HG03139 (cell line): Measurements from ENCODE around the gene GSTM1.

Experiments
- ATAC-seq: cut with Tn5 transposase; IDR thresholded peaks from one replicate; pipeline ENCODE4 v1.9.1; 2021; ENCODE audit not compliant: unreplicated experiment

GSTM1 gene

DNA sequence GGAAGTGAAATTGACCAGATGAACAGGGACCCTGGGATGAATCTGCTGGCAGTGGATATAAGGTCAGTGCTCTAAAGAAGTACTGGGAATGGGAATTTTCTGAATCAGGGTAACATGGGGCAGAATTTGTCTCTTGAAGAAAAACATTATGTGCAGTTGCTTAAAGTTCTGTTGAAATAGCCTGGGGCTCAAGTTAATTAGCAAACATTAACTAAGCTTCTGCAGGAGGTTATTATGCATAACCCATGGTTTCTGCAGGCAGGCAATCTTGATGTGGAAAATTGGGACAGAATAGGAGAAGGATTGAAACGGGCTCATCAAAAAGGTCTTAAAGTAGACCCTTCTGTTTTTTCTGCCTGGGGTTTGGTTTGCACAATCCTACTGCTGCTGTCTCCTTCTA lies 38.4 kb downstream of the GSTM1 start:
- no peak for ATAC-seq

DNA sequence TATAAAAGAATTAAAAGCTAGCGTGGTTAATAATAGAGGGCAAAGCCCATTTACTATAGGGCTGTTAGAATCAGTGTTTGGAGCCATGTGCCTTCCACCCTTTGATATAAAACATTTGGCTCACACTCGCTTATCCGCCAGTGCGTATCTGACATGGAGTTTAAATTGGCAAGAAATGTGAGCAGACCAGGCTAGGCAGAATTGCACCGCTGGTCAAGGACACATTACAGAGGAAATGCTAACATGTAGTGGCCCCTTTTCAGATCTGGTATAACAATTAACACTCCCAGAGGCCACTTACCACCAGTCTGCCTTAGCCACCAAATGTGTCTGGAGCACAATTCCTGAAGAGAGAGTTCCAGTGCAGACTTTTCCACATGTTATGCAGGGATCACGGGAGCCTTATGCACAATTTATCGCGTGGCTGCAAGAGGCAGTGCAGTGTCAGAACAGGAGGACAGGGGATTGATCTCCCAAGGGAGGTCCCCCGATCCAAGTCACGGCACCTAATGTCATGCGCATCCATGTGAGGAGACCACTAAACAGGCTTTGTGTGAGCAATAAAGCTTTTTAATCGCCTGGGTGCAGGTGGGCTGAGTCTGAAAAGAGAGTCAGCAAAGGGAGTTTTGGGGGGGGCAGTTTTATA lies 39.2 kb downstream of the GSTM1 start:
- no peak for ATAC-seq

DNA sequence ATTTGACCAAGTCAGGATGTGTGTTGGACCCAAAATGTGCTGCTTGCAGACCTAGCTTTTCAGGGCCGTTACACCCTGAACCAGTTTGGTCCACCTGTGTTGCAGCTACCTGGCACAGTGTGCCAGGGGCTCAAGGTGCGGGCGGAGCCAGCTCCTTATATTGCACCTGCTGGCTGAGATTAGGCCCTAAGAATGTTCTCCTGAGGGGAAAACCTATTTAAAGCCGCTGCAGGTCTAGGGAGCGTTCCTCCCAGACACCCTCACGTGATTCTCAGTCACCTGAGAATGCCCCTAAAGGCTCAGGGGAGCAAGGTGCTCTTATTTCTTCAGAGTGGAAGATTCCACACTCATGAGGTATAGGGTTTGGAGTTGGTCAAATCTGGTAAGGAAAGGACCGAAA lies 41.3 kb downstream of the GSTM1 start:
- ATAC-seq: no peak

DNA sequence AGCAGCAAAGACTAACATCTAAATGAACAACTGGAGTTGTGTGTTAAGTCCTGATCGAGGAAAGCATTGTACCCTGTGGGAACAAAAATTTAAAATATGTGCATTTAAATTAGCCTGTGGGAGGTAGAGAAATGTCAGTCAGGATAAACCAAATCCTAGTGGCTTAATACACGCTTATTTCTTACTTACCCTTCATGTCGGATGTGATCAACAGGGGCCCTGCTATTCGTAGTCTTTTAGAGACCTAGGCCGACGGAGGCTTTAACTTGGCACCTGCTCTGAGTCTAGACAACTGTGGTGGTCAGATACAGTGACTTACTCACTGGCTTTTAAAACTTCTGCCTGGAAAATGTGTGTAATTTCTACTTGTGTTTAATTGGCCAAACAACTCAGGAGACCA lies 43.0 kb downstream of the GSTM1 start:
- no peak for ATAC-seq

DNA sequence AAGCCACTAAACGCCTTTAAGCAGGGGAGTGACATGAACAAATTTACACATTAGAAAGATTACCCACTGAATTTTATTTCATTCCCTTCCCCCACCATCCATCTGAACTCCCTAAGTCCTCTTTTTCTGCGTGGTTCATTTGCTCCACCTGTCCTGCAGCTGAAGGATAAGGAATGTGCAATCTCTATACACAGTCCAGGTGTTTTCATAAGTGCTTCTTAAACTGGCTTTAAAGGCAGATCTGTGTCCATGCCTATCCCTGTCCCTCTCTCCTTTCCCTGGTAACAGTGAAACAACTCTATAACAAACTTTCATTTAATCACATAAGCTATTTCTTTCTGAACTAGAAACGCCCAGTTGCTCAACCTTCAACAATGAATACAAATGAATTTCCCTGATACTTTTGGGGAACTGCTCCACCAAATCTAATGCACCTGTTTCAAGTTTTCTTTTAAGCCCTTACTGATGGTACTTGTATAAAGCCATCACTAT lies 44.8 kb downstream of the GSTM1 start:
- no peak for ATAC-seq

GRCh38 chr1:109733236-109733870 lies 45.7 kb downstream of the GSTM1 start:
- no peak for ATAC-seq

- peak; percentile 77 for ATAC-seq
Observed at GRCh38 chr1:109739738-109740614, 52.4 kb downstream of the GSTM1 start.

- no peak for ATAC-seq
Observed at GRCh38 chr1:109740615-109741373, 53.2 kb downstream of the GSTM1 start, which contains the start of gene GSTM3. GSTM3 (minus strand) TSS chr1:109741038; CDS start chr1:109740287, 751 bp downstream.
